Hepatocyte (in vitro differentiated cells): Measurements from ENCODE around the gene MAP7D3. TPM values are rescaled to one million over a fixed set of nuclear protein-coding genes. Genes with fewer than 3 reads are reported as not detected.

Experiments
- DNase-seq: peaks from one replicate; pipeline ENCODE4 v3.0.0-alpha.2; 2016; ENCODE audit warnings: low spot score
- H2AFZ ChIP-seq: fragments of 200-600 bp; sonication (generic); 2 replicates; pipeline ENCODE4 v1.6.0; 2016; ENCODE audit warnings: antibody characterized with exemption, mild to moderate bottlenecking
- H3K27ac ChIP-seq: fragments of 200-600 bp; sonication (generic); 2 replicates; pipeline ENCODE4 v1.5.1; 2016; ENCODE audit warnings: mild to moderate bottlenecking
- H3K27me3 ChIP-seq: fragments of 200-600 bp; sonication (generic); 2 replicates; pipeline ENCODE4 v1.6.1; 2016
- H3K36me3 ChIP-seq: fragments of 200-600 bp; sonication (generic); replicated peaks from 2 replicates; pipeline ENCODE4 v1.5.1; 2016; ENCODE audit warnings: low read depth; ENCODE audit not compliant: insufficient read depth
- H3K4me1 ChIP-seq: fragments of 200-600 bp; sonication (generic); 2 replicates; pipeline ENCODE4 v1.5.1; 2016; ENCODE audit warnings: mild to moderate bottlenecking, moderate library complexity; ENCODE audit not compliant: insufficient read depth
- H3K4me2 ChIP-seq: fragments of 200-600 bp; sonication (generic); 2 replicates; pipeline ENCODE4 v1.6.0; 2016
- H3K4me3 ChIP-seq: fragments of 200-600 bp; sonication (generic); 2 replicates; pipeline ENCODE4 v1.5.1; 2016; ENCODE audit warnings: mild to moderate bottlenecking
- H3K79me2 ChIP-seq: fragments of 200-600 bp; sonication (generic); 2 replicates; pipeline ENCODE4 v1.6.0; 2017; ENCODE audit warnings: mild to moderate bottlenecking
- H3K9me2 ChIP-seq: fragments of 200-600 bp; sonication (generic); replicated peaks from 2 replicates; pipeline ENCODE4 v1.6.0; 2017; ENCODE audit warnings: mild to moderate bottlenecking; ENCODE audit not compliant: insufficient read depth
- H3K9me3 ChIP-seq: fragments of 200-600 bp; sonication (generic); 2 replicates; pipeline ENCODE4 v1.5.1; 2016; ENCODE audit warnings: low read depth, mild to moderate bottlenecking
- H4K20me1 ChIP-seq: fragments of 200-600 bp; sonication (generic); 2 replicates; pipeline ENCODE4 v1.6.0; 2016; ENCODE audit warnings: mild to moderate bottlenecking; ENCODE audit not compliant: insufficient read depth, poor library complexity, severe bottlenecking
- EZH2 ChIP-seq: fragments of 200-600 bp; sonication (generic); IDR thresholded peaks from 2 replicates; pipeline ENCODE4 v1.6.1; 2016; ENCODE audit warnings: antibody characterized with exemption, mild to moderate bottlenecking, borderline replicate concordance
- EZH2phosphoT487 ChIP-seq: fragments of 200-600 bp; sonication (generic); IDR thresholded peaks from one replicate; pipeline ENCODE4 v1.6.1; 2018; ENCODE audit warnings: antibody characterized with exemption, mild to moderate bottlenecking, low read depth, moderate library complexity; ENCODE audit not compliant: unreplicated experiment, severe bottlenecking
- WGBS: methylation state at CpG from one replicate; pipeline ENCODE4 v1.1.6; 2016; ENCODE audit warnings: low lambda C conversion rate; ENCODE audit errors: missing lambda C conversion rate; 5-methylcytosine and 5-hydroxymethylcytosine counted together
- polyA plus RNA-seq: library from polyadenylated mRNA; unstranded; fragments of >200 nt; fragmentation: Nextera tagmentation; extraction: Ambion mirVana; gene quantifications from 2 replicates; pipeline ENCODE4 v1.2.1, GENCODE V29; 2016
- total RNA-seq: library from RNA; depleted of rRNA; stranded (reverse); fragments of >200 nt; gene quantifications from 2 replicates; pipeline ENCODE4 v1.2.3, GENCODE V29; 2014
- TF ChIP-seq, protein P1 (sequence below): fragments of 200-600 bp; sonication (generic); IDR thresholded peaks from 2 replicates; pipeline ENCODE4 v1.5.1; 2016; ENCODE audit warnings: antibody characterized with exemption, mild to moderate bottlenecking; ENCODE audit not compliant: poor library complexity

MAP7D3 gene
- total and polyA plus RNA-seq, 2 experiments from 2014 or later: 3.9 to 6.8 TPM

DNA sequence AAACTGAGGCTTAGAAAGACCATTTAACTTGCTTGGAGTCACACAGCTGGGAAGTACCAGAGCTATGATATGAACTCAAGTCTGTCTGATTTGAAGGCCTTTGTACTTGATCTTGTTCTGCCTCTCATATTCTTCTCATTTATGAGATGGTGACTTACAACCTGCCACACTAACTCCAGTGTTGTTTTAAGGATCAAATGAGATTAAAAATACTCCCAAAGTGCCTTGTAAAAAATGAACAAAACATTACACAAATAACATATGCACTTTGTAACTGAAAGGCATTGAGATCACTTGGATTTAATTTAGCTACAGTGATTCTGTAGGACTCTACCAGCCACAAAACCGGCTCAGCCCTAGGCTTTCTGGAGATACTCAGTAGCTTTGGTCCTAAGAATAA, 15.6 kb upstream of the MAP7D3 start:
- H2AFZ ChIP-seq: no peak overlapping the region
- no peak overlapping the region for H3K4me3 ChIP-seq
- no peak overlapping the region for H3K27ac ChIP-seq
- no peaks in the 10 kb centered on the region for H4K20me1 ChIP-seq
- 71% methylated on average over 1 of the region's 1 CpG for WGBS
- no peak for DNase-seq
- H3K79me2 ChIP-seq: no peaks in the 10 kb centered on the region
- H3K27me3 ChIP-seq: no peaks in the 10 kb centered on the region
- H3K9me3 ChIP-seq: no peaks in the 10 kb centered on the region
- H3K4me2 ChIP-seq: no peak overlapping the region
- no peak for TF ChIP-seq EZH2phosphoT487
- TF ChIP-seq, protein P1, sequence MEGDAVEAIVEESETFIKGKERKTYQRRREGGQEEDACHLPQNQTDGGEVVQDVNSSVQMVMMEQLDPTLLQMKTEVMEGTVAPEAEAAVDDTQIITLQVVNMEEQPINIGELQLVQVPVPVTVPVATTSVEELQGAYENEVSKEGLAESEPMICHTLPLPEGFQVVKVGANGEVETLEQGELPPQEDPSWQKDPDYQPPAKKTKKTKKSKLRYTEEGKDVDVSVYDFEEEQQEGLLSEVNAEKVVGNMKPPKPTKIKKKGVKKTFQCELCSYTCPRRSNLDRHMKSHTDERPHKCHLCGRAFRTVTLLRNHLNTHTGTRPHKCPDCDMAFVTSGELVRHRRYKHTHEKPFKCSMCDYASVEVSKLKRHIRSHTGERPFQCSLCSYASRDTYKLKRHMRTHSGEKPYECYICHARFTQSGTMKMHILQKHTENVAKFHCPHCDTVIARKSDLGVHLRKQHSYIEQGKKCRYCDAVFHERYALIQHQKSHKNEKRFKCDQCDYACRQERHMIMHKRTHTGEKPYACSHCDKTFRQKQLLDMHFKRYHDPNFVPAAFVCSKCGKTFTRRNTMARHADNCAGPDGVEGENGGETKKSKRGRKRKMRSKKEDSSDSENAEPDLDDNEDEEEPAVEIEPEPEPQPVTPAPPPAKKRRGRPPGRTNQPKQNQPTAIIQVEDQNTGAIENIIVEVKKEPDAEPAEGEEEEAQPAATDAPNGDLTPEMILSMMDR: no peak
- TF ChIP-seq EZH2: no peak
- H3K36me3 ChIP-seq: no peaks in the 10 kb centered on the region
- no peaks in the 10 kb centered on the region for H3K4me1 ChIP-seq
- no peaks in the 10 kb centered on the region for H3K9me2 ChIP-seq

- H3K4me3 ChIP-seq: no peak overlapping the region
- no peaks in the 10 kb centered on the region for H3K36me3 ChIP-seq
- H4K20me1 ChIP-seq: no peaks in the 10 kb centered on the region
- H3K4me2 ChIP-seq: no peak overlapping the region
- 71% methylated on average over 7 of the region's 7 CpGs for WGBS
- H3K4me1 ChIP-seq: no peaks in the 10 kb centered on the region
- H2AFZ ChIP-seq: no peak overlapping the region
- no peaks in the 10 kb centered on the region for H3K79me2 ChIP-seq
- H3K27ac ChIP-seq: no peak overlapping the region
- TF ChIP-seq, protein P1: no peak
- TF ChIP-seq EZH2phosphoT487 (no peak), EZH2 (no peak)
- no peaks in the 10 kb centered on the region for H3K9me3 ChIP-seq
- H3K27me3 ChIP-seq: no peaks in the 10 kb centered on the region
- DNase-seq: no peak
- H3K9me2 ChIP-seq: no peaks in the 10 kb centered on the region
These were observed 11.7 kb upstream of the MAP7D3 start for GRCh38 chrX:136262812-136263315.

DNA sequence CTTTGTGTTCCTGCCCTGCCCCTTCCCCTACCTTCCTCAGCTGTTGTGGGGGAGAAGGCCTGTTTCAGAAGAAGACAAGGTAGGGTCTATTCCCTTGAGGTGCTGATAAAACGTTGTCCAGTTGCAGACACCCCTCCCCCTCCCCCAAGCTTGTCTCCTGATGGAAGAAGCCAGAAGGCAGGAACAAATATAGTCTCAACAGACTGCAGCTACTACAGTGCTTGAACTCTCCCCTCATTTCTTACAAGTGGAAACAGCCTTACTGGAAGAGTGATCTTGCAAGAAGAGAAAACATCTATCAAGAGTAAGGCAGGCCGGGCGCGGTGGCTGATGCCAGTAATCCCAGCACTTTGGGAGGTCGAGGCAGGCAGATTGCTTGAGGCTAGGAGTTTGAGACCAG, 11.0 kb upstream of the MAP7D3 start:
- Histone ChIP-seq H2AFZ (no peak overlapping the region), H3K79me2 (no peaks in the 10 kb centered on the region), H3K36me3 (no peaks in the 10 kb centered on the region), H4K20me1 (no peaks in the 10 kb centered on the region), H3K4me3 (no peak overlapping the region), H3K4me2 (no peak overlapping the region), H3K4me1 (no peaks in the 10 kb centered on the region), H3K27ac (no peak overlapping the region), H3K9me2 (no peaks in the 10 kb centered on the region), H3K9me3 (no peaks in the 10 kb centered on the region), H3K27me3 (no peaks in the 10 kb centered on the region)
- WGBS: 78% methylated on average over 5 of the region's 5 CpGs
- DNase-seq: no peak
- TF ChIP-seq, protein P1: no peak
- TF ChIP-seq EZH2phosphoT487 (no peak), EZH2 (no peak)

DNA sequence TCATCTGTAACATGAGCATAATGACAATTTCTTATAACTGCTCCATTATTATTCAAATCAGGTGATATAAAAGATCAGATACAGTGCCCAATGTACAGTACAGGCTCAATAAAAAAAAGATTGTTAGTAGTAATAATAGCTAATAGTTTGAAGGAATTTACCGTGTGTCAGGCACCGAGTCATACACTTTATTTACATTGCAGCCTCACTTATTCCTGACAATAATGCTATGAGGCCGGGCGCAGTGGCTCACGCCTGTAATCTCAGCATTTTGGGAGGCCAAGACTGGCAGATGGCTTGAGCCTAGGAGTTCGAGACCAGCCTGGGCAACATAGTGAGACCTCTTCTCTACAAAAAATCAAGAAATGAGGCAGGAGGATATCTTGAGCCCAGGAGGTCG, 10.1 kb upstream of the MAP7D3 start:
- H3K79me2 ChIP-seq: no peaks in the 10 kb centered on the region
- no peaks in the 10 kb centered on the region for H3K36me3 ChIP-seq
- H3K27me3 ChIP-seq: no peaks in the 10 kb centered on the region
- WGBS: 80% methylated on average over 7 of the region's 7 CpGs
- TF ChIP-seq, protein P1: no peak
- TF ChIP-seq EZH2phosphoT487: no peak
- no peak for TF ChIP-seq EZH2
- no peaks in the 10 kb centered on the region for H3K9me2 ChIP-seq
- no peaks in the 10 kb centered on the region for H3K4me1 ChIP-seq
- H3K4me2 ChIP-seq: no peak overlapping the region
- no peak overlapping the region for H2AFZ ChIP-seq
- no peak overlapping the region for H3K27ac ChIP-seq
- DNase-seq: no peak
- no peaks in the 10 kb centered on the region for H4K20me1 ChIP-seq
- H3K4me3 ChIP-seq: no peak overlapping the region
- H3K9me3 ChIP-seq: no peaks in the 10 kb centered on the region
